CD4-positive, alpha-beta T cell treated with Interleukin-12 subunit alpha and Interleukin-12 subunit beta, for 1 hour (primary cell): ENCODE results near the gene ASTN2.
"Not testable (repeated sequence)": the region's sequence is repeated elsewhere in the genome, so short reads cannot be mapped to it uniquely, and the experiment has no call there.

Experiments used
- DNase-seq: peaks from one replicate; pipeline ENCODE4 v3.0.0-alpha.2; 2020

Gene ASTN2

DNA sequence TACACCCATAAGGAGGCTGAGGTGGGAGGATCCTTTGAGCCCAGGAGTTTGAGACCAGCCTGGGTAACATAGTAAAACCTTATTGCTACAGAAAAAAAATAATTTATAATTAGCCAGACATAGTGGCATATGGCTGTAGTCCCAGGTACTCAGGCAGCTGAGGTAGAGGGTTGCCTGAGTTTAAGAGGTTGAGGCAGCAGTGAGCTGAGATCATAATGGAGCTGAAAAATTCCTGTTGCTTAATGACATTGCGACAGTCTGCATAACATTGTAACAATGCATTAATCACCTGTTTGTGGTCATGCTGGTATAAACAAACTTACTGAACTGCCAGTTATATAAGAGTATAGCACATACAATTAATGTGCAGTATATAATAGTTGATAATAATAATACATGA, 513.6 kb downstream of the ASTN2 start:
- DNase-seq = no peak

DNA sequence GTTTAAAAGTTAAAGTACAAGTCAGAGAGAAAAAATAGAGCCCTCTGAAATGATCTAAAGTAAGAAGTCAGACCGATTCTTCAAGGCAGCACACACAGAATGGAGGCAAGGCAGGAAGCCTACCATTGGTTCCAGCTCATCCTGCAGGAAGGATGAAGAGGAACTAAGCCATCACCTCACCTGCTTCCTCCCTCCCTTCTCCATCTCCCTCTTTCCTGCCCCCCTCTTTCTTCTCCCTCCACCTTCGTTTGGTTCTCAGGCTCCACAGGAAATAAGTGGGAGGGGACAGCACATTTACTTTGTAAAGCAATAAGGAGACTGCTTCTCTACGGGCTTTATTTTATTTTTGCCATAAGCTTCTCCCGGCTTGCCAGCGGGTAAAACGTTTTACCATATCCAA, 514.3 kb downstream of the ASTN2 start:
- DNase-seq = no peak

DNA sequence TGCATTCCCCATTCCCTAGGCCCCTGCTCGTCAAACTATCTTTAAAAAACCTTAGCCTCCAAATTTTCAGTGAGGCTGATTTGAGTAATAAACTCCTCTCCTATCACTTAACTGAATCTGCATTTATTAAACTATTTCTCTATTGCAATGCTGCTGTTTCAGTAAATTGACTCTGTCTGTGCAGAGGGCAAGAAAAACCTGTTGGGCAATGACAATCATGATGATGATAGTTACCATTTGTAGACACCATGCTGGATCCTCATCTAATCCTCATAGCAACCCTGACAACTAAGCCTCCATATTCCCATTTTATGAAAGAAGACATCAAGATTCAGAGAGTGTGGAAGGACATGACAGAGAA, 514.9 kb downstream of the ASTN2 start:
- DNase-seq = no peak

DNA sequence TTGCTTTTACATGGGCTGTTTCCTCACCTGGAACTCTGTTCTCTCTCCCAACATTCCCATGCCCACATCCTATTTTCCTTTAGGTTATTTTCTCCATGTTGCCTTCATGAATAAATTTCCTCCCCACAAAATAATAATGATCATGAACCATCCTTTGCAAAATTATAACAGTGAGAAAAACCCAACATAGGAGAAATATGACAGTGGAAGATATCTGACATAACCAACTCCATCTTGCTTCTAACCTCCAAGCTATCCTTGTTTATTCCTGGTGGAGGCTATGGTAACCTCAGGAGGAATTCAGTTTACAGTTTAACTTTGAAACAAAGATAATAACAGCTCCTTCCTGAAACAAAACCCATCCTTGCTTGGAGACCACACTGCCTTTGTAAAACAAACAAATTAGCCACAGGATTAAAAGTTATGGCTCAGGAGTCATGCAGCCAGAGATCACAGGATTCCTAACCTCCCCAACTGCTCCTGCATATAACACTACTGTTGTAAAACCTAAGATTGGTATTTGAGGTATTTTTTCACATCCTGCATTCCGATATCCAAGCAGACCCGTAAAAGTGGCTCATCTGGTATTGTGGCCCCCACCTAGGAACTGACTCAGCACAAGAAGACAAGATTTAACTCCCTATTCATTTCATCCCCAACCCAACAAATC, 515.4 kb downstream of the ASTN2 start:
- DNase-seq = no peak

DNA sequence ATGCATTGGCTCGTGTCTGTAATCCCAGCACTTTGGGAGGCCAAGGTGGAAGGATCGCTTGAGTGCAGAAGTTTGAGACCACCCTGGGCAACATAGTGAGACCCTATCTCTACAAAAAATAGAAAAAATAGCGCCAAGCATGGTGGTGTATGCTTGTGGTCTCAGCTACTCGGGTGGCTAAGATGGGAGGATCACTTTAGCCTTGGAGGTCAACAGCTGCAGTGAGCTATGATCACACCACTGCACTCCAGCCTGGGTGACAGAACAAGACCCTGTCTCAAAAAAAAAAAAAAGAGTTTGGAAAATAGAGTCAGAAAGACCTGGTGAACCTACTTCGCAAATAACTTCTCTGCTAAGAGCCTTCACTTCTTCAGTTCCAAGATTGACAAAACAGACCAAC, 516.7 kb downstream of the ASTN2 start:
- not testable (repeated sequence) for DNase-seq

DNA sequence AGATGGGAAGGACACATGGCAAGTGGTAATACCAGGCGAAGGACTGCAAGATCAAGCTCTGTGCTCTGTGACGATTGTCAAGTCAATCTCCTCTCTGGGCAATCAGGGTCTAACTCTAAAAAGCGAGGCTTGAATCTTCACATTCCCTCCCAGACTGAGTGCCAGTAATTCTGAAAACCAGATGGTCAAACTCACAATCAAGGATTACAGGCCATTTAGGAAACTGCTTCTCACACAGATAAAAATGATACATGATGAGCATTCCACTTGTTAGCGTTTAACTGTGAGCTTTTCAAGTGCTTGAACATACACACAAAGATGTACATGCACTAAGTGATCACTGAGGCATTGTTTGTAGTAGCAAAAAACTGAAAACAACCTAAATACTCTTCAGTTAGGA, 517.7 kb downstream of the ASTN2 start:
- DNase-seq = no peak

DNA sequence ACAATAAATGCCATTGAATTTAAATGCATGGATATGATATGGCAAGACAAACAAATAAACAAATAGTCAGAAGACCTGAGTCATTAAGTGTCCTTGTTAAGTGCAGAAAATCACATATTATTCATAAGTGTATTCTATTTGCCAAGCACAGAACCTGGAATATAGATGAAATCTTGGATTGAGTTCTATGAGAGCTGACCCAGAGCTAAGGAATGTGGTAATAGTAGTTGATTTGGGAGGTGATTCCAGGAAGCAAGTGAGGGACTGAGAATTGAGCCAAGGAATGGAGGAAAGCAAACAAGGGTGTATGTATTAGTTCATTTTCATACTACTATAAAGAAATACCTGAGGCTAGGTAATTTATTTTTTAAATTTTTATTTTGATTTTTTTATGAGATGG, 518.9 kb downstream of the ASTN2 start:
- no peak for DNase-seq

DNA sequence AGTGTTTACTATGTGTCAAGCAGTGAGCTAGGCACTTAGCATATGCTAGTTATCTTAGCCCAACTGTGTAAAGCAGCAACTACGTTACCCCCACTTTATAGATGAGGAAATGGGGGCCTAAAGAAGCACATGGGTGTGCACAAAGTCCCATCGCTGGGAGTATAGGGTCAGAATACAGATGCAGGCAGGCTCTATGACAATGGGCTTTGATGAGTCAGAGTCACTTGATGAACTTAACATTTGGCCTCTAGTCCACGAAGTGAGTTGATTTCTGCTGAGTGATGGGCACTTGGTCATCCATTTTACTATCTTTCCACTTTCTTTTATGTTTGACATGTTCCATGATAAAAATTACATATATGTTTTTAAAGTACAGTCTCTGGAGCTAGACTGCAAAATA, 523.4 kb downstream of the ASTN2 start:
- DNase-seq = no peak

DNA sequence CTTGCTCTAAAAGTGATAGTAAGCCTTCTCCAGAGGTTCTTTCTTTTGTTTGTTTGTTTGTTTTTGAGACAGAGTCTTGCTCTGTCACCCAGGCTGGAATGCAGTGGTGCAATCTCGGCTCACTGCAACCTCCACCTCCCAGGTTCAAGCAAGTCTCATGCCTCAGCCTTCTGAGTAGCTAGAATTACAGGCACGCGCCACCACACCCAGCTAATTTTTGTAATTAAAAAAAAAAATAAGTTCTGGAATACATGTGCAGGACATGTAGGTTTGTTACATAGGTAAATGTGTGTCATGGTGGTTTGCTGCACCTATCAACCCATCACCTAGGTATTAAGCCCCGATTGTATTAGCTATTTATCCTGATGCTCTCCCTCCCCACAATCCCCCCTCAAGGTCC, 526.4 kb downstream of the ASTN2 start:
- DNase-seq = not testable (repeated sequence)

DNA sequence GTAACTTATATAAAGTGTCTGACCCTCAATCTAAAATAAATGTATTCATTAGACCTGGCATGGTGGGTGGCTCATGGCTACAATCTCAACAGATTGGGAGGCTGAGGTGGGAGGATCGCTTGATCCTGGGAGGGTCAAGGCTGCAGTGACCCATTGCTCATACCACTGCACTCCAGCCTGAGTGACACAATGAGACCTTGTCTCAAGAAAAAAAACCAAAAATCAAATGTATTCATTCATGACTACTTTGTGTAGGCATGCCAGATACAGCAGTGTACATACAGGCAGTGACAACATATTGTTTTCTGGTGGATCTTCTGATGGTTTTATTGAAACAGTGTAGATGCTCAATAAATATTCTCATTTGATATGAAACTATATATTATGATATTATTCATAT, 526.8 kb downstream of the ASTN2 start:
- no peak for DNase-seq

DNA sequence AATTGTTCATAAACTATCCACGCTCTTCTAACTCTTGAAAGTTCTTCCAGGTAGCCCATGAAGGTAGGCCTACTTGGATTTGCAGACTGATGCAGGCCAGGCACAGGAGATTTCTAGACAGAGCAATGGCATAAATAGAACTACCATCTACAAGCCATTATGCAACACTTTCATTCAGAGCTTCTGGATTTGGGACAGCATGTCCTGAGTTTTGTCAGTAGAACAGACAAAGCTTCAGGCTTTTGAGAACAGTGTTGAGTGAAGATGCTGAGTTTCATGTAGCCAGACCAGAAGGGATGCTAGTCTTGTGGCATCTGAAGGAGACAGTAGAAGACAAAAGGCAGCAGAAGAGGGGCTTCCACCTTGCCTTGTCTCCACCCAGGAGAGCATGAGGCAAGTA, 531.2 kb downstream of the ASTN2 start:
- no peak for DNase-seq

DNA sequence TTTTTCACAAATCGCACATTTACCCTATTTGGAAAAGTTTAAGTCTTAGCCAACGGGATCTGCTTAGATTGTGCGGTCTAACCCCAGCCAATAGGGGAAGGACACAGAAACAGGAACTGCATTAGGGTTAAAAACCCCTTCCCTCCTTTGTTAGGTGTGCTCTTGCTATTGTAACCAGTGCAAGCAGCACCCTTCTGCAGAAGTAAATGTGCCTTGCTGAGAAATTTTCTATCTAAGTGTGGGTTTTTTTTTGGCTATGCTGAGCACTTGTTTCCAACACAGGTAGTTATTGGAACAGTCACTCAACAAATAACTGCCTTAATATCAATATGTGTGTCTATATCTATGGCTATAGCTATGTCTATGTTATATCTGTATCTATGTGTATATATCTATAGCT, 537.8 kb downstream of the ASTN2 start:
- no peak for DNase-seq

DNA sequence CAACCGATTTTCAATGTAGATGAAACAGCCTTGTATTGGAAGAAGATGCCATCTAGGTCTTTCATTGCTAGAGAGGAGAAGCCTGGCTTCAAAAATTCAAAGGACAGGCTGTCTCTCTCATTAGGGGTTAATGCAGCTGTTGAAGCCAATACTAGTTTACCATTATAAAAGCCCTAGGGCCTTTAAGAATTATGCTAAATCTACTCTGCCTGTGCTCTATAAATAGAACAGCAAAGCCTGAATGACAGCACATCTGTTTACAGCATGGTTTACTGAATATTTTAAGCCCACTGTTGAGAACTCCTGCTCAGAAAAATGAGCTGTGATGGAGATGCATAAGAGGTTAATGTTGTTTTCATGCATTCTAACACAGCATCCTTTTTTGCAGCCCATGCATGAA, 539.3 kb downstream of the ASTN2 start:
- DNase-seq = no peak

DNA sequence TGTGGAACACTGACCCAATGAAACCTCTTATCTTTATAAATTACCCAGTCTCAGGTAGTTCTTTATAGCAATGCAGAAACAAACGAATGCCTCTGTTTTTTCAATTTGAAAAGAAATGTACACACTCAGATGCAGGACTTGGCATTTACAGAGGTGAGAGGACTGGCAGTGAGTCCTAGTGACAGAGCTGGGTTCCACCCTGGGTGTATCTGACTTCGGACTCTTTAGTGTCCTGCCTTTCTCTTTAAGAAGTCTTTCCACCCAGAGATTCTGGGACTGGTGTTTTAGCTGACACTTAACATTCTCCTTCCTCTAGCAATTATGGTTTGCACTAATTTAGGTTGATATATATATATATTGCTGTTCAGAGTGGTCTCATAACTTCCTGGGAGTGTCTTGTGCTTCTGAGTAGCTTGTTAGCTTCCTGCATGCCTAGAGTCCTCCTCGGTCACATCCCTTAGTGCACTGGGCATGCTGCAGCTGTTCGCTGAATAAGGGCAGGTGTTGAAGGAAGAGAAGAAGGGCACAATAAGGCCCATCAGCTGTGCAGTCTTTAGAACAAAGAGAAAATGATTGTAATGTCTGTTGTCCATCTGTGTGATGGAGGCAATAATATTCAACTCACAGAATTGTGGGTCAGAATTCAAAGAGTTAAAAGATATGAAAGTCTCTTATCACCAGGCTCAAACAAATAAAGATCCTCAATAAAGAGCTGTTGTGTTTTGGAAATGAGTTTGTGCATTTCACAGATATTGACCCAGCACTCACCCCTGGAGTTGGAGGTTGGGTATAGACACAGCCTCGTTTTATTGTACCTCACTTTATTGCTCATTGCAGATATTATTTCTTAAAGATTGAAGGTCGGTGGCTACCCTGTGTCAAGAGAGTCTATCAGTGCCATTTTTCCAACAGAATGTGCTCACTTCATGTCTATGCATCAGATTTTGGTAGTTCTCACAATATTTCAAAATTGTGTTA, 540.6 kb downstream of the ASTN2 start:
- no peak for DNase-seq

DNA sequence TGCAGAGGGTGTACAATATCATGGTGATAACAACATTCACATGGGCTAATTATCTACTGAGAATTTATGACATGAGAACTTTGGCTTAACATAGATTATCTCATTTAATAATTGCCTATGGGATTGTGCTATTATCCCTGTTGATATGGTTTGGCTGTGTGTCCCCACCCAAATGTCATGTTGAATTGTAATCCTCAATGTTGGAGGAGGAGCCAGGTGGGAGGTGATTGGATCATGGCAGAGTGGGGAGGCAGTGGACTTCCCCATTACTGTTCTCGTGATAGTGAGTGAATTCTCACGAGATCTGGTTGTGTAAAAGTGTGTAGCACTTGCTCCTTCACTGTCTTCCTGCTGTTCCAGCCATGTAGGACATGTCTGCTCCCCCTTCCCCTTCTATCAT, 541.4 kb downstream of the ASTN2 start:
- DNase-seq = no peak

DNA sequence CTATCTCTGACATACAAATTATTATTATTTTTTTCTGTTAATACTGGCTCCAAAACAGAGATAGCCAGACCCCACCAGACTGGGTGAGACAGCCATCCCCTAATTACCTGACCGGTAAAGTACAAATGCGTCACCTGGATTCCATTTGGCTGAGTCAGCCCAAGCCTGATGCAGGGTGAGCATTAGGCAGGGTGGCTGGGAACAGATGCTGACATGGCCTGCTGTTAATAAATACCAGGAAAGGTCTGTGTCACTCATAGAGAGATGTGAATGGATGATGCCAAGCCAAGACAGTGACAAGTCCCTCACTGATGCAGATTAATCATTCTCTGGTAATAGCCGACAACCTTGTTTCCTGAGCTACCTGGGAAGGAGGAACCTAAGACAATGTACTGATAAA, 544.3 kb downstream of the ASTN2 start:
- no peak for DNase-seq

DNA sequence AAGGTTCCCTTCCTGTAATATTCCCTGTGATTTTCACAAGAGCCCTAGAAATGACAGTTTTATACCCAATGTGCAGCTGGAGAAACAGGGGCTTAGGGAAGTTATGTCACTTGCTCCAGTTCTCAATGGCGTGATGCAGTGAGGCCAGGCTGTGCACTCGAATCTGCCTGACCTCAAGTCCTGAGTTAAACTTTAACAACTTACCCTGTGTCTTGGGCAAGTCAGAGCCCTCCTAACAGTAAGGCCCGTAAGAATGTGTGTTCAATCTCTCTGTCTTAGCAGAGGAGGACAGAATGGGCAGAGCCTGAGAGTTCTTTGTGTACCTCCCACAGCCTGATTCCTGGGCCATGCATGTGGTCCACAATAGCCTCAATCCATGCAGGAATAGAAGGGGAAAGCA, 546.7 kb downstream of the ASTN2 start:
- no peak for DNase-seq

DNA sequence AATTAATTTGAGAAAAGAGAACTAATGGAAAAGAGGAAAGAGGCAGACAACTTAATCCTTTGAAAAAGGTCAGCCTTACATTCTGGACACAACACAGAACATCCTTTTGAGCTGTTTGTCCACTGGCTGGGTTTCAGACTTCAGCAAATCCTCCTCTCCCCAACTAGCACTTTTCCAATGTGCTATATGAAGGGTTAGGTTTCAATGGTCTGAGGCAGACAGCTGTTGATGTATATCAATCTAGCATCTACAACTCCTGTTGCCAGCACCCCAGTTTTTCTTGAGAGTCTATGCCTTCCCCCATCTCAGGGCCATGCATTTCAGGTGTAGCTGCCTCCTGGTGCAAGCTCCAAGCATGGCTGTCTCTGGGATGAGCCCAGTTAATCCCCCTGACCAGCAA, 553.5 kb downstream of the ASTN2 start:
- no peak for DNase-seq

DNA sequence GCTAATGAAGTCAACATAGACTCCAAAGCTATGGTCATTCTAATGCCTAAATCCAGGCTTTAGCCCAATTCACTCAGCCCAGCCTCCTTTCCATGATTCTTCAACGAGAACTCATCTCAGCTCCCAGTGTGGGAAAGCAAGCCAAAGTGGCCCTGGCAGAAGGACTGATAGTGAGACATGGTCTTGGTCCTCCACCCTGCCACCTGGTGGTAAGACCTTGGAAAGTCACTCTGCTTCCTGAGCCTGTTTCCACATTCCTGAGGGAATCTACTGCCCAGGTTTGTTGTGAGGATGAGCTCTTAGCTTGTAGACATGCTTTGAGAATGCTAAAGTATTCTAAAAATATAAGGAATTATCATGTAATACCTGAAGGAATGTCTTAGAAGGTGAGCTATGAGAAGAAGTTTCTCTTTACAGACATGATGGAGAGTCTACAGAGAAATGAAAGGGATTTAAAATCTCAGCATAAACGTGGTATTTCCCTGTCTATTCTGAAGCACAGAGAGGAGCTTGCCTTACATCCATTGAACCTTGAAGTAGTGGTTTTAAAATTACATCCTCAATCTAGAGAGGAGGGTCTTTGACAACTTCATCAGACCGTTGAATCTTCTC, 554.2 kb downstream of the ASTN2 start:
- no peak for DNase-seq

DNA sequence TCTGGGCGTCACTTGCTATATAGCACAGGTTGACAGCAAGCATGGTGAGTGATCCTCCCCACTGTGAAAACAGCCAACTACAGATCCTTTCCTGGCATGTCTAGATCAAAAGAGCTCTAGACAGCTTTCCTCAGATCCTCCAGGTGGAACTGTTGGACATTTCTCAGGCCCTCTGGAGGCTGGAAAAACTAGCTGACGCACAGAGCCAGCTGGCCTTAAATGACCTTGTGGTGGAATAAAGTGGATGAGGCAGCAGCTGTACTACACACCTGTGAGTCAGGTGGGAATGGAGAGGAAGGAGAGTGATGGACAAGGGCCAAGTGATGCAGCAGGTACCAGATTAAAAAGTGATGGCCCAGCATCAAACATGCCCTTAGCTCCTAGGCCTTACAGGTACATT, 555.1 kb downstream of the ASTN2 start:
- DNase-seq = no peak

DNA sequence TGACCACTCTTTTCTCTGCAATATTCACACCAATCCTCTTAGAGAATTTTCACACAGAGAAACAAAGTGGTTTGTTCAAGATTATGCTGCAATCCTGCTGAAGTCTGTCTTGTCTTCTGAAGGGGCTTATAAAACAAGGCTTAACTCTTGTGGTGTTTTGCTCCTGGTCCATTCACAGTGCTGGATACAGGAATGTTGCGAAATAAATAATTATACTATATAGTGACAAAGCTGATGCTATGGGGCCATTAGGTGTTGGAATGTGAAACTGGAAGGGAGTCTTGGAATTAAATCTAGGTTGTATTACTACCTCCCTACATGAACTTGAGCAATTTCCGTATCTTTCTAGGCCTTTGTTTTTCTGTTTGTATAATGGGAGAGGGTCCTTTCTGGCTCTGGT, 557.5 kb downstream of the ASTN2 start:
- no peak for DNase-seq

DNA sequence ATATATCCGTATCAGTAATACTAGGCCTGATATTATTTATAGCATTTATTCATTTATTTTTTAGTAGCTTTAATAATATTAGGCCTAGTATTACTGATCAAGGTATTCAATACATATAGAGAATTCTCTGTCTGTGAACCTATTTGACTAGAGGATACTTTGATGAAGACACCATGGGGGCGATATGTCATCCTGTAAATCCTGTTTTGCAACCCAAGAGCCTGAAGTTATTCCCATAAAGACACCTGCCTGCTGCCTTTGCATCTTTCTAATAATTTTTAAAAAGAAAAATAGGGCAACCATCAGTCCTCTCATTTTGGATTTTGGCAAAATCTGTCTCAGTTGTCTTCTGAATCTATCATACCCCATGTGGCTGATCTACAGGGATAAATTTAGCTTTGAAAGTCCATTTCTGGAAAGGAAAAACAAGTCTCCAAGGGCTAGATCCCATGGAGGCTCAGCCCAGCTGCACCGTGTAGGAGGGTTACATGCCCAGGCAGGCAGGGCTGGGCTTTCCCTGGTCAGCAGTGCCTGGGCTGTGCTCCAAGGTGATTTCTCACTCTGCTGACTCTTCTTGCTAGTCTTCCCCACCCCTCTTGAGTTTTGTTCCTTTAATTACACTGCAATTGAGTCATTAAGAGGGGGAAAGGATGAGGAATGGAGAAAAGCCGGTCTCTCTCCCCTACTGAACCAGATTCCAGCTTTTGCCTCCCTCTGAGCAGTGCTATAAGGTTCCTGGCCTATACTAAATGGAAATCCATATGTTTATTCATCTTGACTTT, 558.8 kb downstream of the ASTN2 start:
- no peak for DNase-seq

DNA sequence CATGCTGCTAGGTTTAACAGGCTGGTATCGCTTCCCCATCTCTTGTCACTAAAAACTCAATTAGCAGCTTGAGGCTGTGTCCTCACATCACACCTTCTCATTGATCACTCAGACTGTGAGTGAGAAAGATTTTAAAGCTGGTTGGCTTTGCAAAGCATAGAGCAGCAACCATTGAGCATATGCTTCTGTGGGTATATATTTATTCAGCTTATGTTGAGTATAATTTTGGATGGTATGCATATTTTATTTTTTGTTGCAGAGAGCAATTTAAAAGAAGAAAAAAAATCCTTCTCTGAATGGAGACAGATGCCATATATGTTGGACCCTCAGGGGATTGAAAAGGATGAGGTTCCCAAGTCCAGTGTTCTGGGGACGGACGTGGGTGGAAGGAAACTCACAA, 565.1 kb downstream of the ASTN2 start:
- no peak for DNase-seq
